Caco-2 (cell line): ENCODE measurements around the gene P4HA2. TPM values are rescaled to one million over a fixed set of nuclear protein-coding genes. Genes with fewer than 3 reads are reported as not detected.
A peak's percentile ranks its signal among the peaks of the same experiment; 100 is the strongest.

ENCODE experiments used
- BruUV-seq: library from RNA; stranded (reverse); fragments of 400-500 nt; replicated peaks from 2 replicates; lab custom pipeline; 2021; lab: Mats Ljungman, UMichigan
- CTCF ChIA-PET: fragments of 300-600 bp; sonication (Branson Sonifier 250); formaldehyde crosslinking; loops from one replicate; lab custom pipeline; 2022; ENCODE audit warnings: antibody characterized with exemption; lab: Charles Lee
- POLR2A ChIA-PET: fragments of 300-600 bp; sonication (Branson Sonifier 250); formaldehyde crosslinking; loops from one replicate; lab custom pipeline; 2022; ENCODE audit warnings: antibody characterized with exemption; lab: Charles Lee
- DNase-seq, 2 experiments: peaks; one replicate each; pipeline versions ENCODE4 v3.0.0 to v3.0.0-alpha.2; 2020 to 2022
- H3K27me3 ChIP-seq: replicated peaks from 2 replicates; pipeline ENCODE4 v1.6.0; 2011; ENCODE audit warnings: low read length; ENCODE audit not compliant: control insufficient read depth, insufficient read depth
- H3K36me3 ChIP-seq: 2 replicates; pipeline ENCODE4 v1.5.1; 2011; ENCODE audit warnings: low read length; ENCODE audit not compliant: control insufficient read depth, insufficient read depth
- H3K4me1 ChIP-seq: fragments of 250-450 bp; sonication (Bioruptor Pico); 2 replicates; pipeline ENCODE4 v1.5.1; 2020; ENCODE audit warnings: mild to moderate bottlenecking
- H3K4me3 ChIP-seq: 2 replicates; pipeline ENCODE4 v1.5.1; 2011; ENCODE audit warnings: low read depth, mild to moderate bottlenecking, control low read depth, low read length
- H3K9me3 ChIP-seq: fragments of 250-450 bp; sonication (Bioruptor Pico); 2 replicates; pipeline ENCODE4 v1.5.1; 2020; ENCODE audit warnings: mild to moderate bottlenecking, moderate library complexity
- H3K27ac Mint-ChIP-seq: one replicate; pipeline ENCODE4 v1.8.0; 2022; ENCODE audit warnings: mixed read lengths; ENCODE audit not compliant: unreplicated experiment
- H3K27me3 Mint-ChIP-seq: one replicate; pipeline ENCODE4 v1.8.0; 2022; ENCODE audit warnings: mixed read lengths; ENCODE audit not compliant: insufficient read depth, unreplicated experiment
- H3K36me3 Mint-ChIP-seq: one replicate; pipeline ENCODE4 v1.8.0; 2022; ENCODE audit warnings: mild to moderate bottlenecking, mixed read lengths; ENCODE audit not compliant: insufficient read depth, unreplicated experiment
- H3K4me1 Mint-ChIP-seq: one replicate; pipeline ENCODE4 v1.8.0; 2022; ENCODE audit warnings: low read depth, mixed read lengths; ENCODE audit not compliant: unreplicated experiment
- H3K4me3 Mint-ChIP-seq: one replicate; pipeline ENCODE4 v1.8.0; 2022; ENCODE audit warnings: mild to moderate bottlenecking, moderate library complexity, mixed read lengths; ENCODE audit not compliant: unreplicated experiment
- H3K9me3 Mint-ChIP-seq: one replicate; pipeline ENCODE4 v1.8.0; 2022; ENCODE audit warnings: mixed read lengths; ENCODE audit not compliant: unreplicated experiment
- CTCF ChIP-seq, 2 experiments: fragments of 200-600 bp in 1 of 2; IDR thresholded peaks; 1 replicate in 1 of 2; 2 replicates in 1 of 2; pipeline versions ENCODE4 v1.5.1 to v1.8.0; 2011 to 2022; ENCODE audit warnings: antibody characterized with exemption in 1 of 2, control low read depth in 1 of 2, inconsistent platforms in 1 of 2, low read depth in 1 of 2, low read length in 1 of 2, mild to moderate bottlenecking in 1 of 2, moderate library complexity in 1 of 2; ENCODE audit not compliant: insufficient read depth in 1 of 2, severe bottlenecking in 1 of 2, unreplicated experiment in 1 of 2
- intact Hi-C: fragments of 100-400 bp; cut with micrococcal nuclease; formaldehyde crosslinking; loops from one replicate; pipeline ENCODE4 v1.10.0; 2022; ENCODE audit not compliant: unreplicated experiment
- total RNA-seq: library from RNA; stranded (reverse); gene quantifications from 2 replicates; pipeline ENCODE4 v1.2.3, GENCODE V29; 2022

P4HA2 gene
- total RNA-seq, 1 experiment from 2014 or later = 41.0 TPM

GRCh38 chr5:132258102-132259068 is 30.7 kb upstream of the P4HA2 start:
- no peaks in the 10 kb centered on the region for H3K27me3 Mint-ChIP-seq
- Histone ChIP-seq H3K36me3 (no peaks in the 10 kb centered on the region), H3K27me3 (no peaks in the 10 kb centered on the region), H3K4me3 (no peak overlapping the region), H3K4me1 (no peaks in the 10 kb centered on the region), H3K9me3 (no peaks in the 10 kb centered on the region)
- H3K4me1 Mint-ChIP-seq = no peaks in the 10 kb centered on the region
- POLR2A ChIA-PET = no interaction called here
- H3K36me3 Mint-ChIP-seq = no peaks in the 10 kb centered on the region
- H3K9me3 Mint-ChIP-seq = no peaks in the 10 kb centered on the region
- TF ChIP-seq CTCF (IDR thresholded peaks at IDR 0.05; ENCODE audit: insufficient read depth in 1 of 2, low read depth in 1 of 2, low read length in 1 of 2, severe bottlenecking in 1 of 2, unreplicated experiment in 1 of 2) = no peak
- CTCF ChIA-PET = no interaction called here
- no peak overlapping the region for H3K4me3 Mint-ChIP-seq
- no peak overlapping the region for H3K27ac Mint-ChIP-seq
- peak in 1 of 2 experiments; percentile 37 for DNase-seq
- intact Hi-C loops = no loop called here
- no TSS peak for BruUV-seq

- H3K4me3 ChIP-seq = no peak within 1 kb of the TSS
- H3K27me3 Mint-ChIP-seq = no peaks in the 10 kb centered on the region
- BruUV-seq = no TSS peak
Observed at GRCh38 chr5:132257131-132258101, 29.8 kb upstream of the P4HA2 start, which contains the start of gene PDLIM4. Gene PDLIM4, plus strand, starts transcription at chr5:132257696. Its CDS starts 39 bp downstream, at chr5:132257735.

More at GRCh38 chr5:132257131-132258101, 29.8 kb upstream of the P4HA2 start, which contains the start of gene PDLIM4:
- H3K36me3 ChIP-seq = no peaks in the 10 kb centered on the region
- intact Hi-C loops = no loop called here
- no peaks in the 10 kb centered on the region for H3K27me3 ChIP-seq
- no peaks in the 10 kb centered on the region for H3K36me3 Mint-ChIP-seq
- DNase-seq = peak in 1 of 2 experiments; percentile 19
- ChIA-PET CTCF (no interaction called here), POLR2A (no interaction called here)
- no peak within 1 kb of the TSS for H3K27ac Mint-ChIP-seq
- H3K4me1 Mint-ChIP-seq = no peaks in the 10 kb centered on the region
- no peak within 1 kb of the TSS for H3K4me3 Mint-ChIP-seq
- no peaks in the 10 kb centered on the region for H3K9me3 ChIP-seq
- H3K9me3 Mint-ChIP-seq = no peaks in the 10 kb centered on the region
- H3K4me1 ChIP-seq = no peaks in the 10 kb centered on the region
- no peak for TF ChIP-seq CTCF (IDR thresholded peaks at IDR 0.05; ENCODE audit: insufficient read depth in 1 of 2, low read depth in 1 of 2, low read length in 1 of 2, severe bottlenecking in 1 of 2, unreplicated experiment in 1 of 2)
